ENCODE results near the gene HARS1.
"Not testable (repeated sequence)": the region's sequence is repeated elsewhere in the genome, so short reads cannot be mapped to it uniquely, and the experiment has no call there.

The HARS1 gene, protein sequence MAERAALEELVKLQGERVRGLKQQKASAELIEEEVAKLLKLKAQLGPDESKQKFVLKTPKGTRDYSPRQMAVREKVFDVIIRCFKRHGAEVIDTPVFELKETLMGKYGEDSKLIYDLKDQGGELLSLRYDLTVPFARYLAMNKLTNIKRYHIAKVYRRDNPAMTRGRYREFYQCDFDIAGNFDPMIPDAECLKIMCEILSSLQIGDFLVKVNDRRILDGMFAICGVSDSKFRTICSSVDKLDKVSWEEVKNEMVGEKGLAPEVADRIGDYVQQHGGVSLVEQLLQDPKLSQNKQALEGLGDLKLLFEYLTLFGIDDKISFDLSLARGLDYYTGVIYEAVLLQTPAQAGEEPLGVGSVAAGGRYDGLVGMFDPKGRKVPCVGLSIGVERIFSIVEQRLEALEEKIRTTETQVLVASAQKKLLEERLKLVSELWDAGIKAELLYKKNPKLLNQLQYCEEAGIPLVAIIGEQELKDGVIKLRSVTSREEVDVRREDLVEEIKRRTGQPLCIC

GRCh38 chr5:140690941-140691924 lies at the start of gene HARS1, which contains the start of gene HARS2:
HARS1 (minus strand) TSS chr5:140691370; CDS start chr5:140691304, 66 bp downstream.
HARS2 (plus strand) TSS chr5:140691455; CDS start chr5:140691649, 194 bp downstream.
- peak within 1 kb of the TSS; percentile 84 for H3K27ac ChIP-seq (ENCODE audit: low read depth, low read length)
- peak within 1 kb of the TSS; percentile 93 to 94 for H3K4me3 ChIP-seq (ENCODE audit: low read depth in 1 of 2, low read length in 2 of 2)
- H3K27me3 ChIP-seq (ENCODE audit: control insufficient read depth in 1 of 2, insufficient read depth in 2 of 2, low read length in 2 of 2): no peaks in the 10 kb centered on the region
- peaks cover 13 to 22% of the 10 kb centered on the region in 2 donors for H3K4me1 ChIP-seq (ENCODE audit: control insufficient read depth in 1 of 2, insufficient read depth in 2 of 2, low read length in 2 of 2)
- peak within 1 kb of the TSS; percentile 80 to 88 for H3K9ac ChIP-seq (ENCODE audit: low read depth in 1 of 2, low read length in 2 of 2)
- no peaks in the 10 kb centered on the region for H3K9me3 ChIP-seq (ENCODE audit: control insufficient read depth in 1 of 2, low read length in 2 of 2)
- peaks cover 24 to 41% of the 10 kb centered on the region in 2 donors for H3K36me3 ChIP-seq (ENCODE audit: control insufficient read depth in 1 of 2, insufficient read depth in 2 of 2, low read length in 2 of 2)

DNA sequence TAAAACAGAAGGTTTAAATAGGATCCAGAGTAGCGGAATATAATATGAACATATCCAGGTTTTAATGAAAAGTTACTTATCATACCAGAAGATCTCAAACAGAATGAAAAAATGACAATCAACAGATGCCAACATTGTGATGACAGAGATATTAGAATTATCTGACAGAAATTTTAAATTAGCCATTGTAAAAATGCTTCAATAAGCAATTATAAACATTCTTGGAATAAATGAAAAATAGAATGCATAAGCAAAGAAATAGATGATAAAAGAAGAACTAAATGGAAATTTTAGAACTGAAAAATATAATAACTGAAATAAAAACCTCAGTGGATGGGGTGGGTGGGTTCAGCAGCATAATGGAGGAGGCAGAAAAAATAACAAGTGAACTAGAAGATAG lies 46.3 kb upstream of the HARS1 start:
- H3K27me3 ChIP-seq (ENCODE audit: control insufficient read depth in 1 of 2, insufficient read depth in 2 of 2, low read length in 2 of 2): peaks cover 0 to 3% of the 10 kb centered on the region in 2 donors
- H3K27ac ChIP-seq (ENCODE audit: low read depth, low read length): no peak overlapping the region
- H3K9me3 ChIP-seq (ENCODE audit: control insufficient read depth in 1 of 2, low read length in 2 of 2): no peaks in the 10 kb centered on the region
- H3K36me3 ChIP-seq (ENCODE audit: control insufficient read depth in 1 of 2, insufficient read depth in 2 of 2, low read length in 2 of 2): no peaks in the 10 kb centered on the region
- H3K9ac ChIP-seq (ENCODE audit: low read depth in 1 of 2, low read length in 2 of 2): no peak overlapping the region
- H3K4me3 ChIP-seq (ENCODE audit: low read depth in 1 of 2, low read length in 2 of 2): no peak overlapping the region
- H3K4me1 ChIP-seq (ENCODE audit: control insufficient read depth in 1 of 2, insufficient read depth in 2 of 2, low read length in 2 of 2): no peaks in the 10 kb centered on the region

DNA sequence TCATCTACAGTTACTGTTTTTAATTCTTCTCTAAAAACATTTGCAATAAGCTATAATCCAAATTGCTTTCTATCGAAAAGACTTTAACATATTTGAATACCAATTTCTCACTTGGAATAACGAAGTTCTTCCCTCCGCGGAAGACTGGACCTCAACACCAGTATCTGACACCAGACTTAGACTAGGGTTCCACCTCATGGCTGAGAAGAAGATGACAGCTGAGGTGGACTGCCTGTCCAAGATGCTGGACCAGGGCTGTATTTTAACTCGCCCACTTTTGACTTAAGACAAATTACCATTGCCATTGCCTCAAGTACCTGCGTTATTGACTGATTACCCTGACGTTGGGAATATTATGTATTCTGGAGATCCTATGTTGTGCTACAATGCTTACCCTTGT lies 43.2 kb upstream of the HARS1 start:
- H3K27me3 ChIP-seq (ENCODE audit: control insufficient read depth in 1 of 2, insufficient read depth in 2 of 2, low read length in 2 of 2): peaks cover 0 to 3% of the 10 kb centered on the region in 2 donors
- no peak overlapping the region for H3K9ac ChIP-seq (ENCODE audit: low read depth in 1 of 2, low read length in 2 of 2)
- H3K36me3 ChIP-seq (ENCODE audit: control insufficient read depth in 1 of 2, insufficient read depth in 2 of 2, low read length in 2 of 2): no peaks in the 10 kb centered on the region
- H3K4me1 ChIP-seq (ENCODE audit: control insufficient read depth in 1 of 2, insufficient read depth in 2 of 2, low read length in 2 of 2): no peaks in the 10 kb centered on the region
- no peak overlapping the region for H3K27ac ChIP-seq (ENCODE audit: low read depth, low read length)
- no peak overlapping the region for H3K4me3 ChIP-seq (ENCODE audit: low read depth in 1 of 2, low read length in 2 of 2)
- no peaks in the 10 kb centered on the region for H3K9me3 ChIP-seq (ENCODE audit: control insufficient read depth in 1 of 2, low read length in 2 of 2)

DNA sequence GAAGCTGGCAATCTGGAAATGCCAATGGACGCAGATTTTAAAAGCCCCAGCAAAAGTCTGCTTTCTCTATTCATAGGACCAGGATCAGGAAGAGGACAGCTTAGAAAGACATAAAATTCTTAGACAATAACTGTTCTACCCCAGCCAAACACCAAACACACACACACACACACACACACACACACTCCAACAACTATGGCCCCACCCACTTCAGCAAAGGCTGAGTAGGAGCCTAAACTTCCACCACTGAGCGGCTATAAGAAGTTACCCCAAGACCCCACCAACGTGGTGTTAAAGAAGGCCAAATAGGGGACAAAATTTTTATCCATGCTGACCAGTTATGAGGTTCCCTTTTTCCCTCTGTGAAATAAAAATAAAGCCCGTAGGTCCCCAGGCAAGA lies 41.9 kb upstream of the HARS1 start:
- Histone ChIP-seq H3K4me1 (ENCODE audit: control insufficient read depth in 1 of 2, insufficient read depth in 2 of 2, low read length in 2 of 2) (no peaks in the 10 kb centered on the region), H3K4me3 (ENCODE audit: low read depth in 1 of 2, low read length in 2 of 2) (no peak overlapping the region), H3K9ac (ENCODE audit: low read depth in 1 of 2, low read length in 2 of 2) (no peak overlapping the region), H3K9me3 (ENCODE audit: control insufficient read depth in 1 of 2, low read length in 2 of 2) (no peaks in the 10 kb centered on the region), H3K27me3 (ENCODE audit: control insufficient read depth in 1 of 2, insufficient read depth in 2 of 2, low read length in 2 of 2) (peaks cover 0 to 3% of the 10 kb centered on the region in 2 donors), H3K36me3 (ENCODE audit: control insufficient read depth in 1 of 2, insufficient read depth in 2 of 2, low read length in 2 of 2) (no peaks in the 10 kb centered on the region), H3K27ac (ENCODE audit: low read depth, low read length) (no peak overlapping the region)

DNA sequence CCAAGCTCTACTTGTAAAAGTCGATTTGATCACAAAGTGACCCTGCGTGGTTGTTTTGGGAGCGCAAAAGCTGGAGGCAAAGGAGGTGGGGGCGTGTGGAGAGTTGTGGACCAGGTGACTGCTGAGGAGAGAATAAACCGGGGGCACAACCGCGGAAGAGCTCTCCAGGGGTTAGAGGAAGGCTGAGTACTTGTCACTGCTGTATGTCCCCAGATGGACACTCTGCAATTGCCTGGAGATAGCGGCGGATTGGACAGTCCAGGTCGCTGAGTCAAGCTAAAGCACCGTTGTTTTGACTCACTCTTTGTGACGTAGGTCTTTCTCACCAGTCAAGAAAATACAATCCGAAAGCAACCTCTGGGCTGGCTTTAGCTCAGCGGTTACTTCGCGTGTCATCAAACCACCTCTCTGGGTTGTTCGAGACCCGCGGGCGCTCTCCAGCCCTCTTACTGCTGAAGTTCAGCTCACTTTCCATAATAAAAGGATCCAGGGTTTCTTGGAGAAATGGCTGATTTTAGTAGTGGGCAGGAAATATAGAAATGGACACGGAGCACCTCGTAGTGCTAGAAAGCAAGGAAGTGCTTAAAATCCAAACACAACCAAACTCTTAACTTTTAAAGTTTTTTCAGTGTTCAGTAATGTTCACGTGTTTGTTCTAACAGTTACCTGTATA lies 34.8 kb upstream of the HARS1 start:
- H3K27ac ChIP-seq (ENCODE audit: low read depth, low read length): no peak overlapping the region
- no peaks in the 10 kb centered on the region for H3K9me3 ChIP-seq (ENCODE audit: control insufficient read depth in 1 of 2, low read length in 2 of 2)
- H3K4me3 ChIP-seq (ENCODE audit: low read depth in 1 of 2, low read length in 2 of 2): peak overlapping the region in 1 of 2 donors; percentile 40
- H3K27me3 ChIP-seq (ENCODE audit: control insufficient read depth in 1 of 2, insufficient read depth in 2 of 2, low read length in 2 of 2): no peaks in the 10 kb centered on the region
- H3K9ac ChIP-seq (ENCODE audit: low read depth in 1 of 2, low read length in 2 of 2): no peak overlapping the region
- H3K36me3 ChIP-seq (ENCODE audit: control insufficient read depth in 1 of 2, insufficient read depth in 2 of 2, low read length in 2 of 2): no peaks in the 10 kb centered on the region
- no peaks in the 10 kb centered on the region for H3K4me1 ChIP-seq (ENCODE audit: control insufficient read depth in 1 of 2, insufficient read depth in 2 of 2, low read length in 2 of 2)

DNA sequence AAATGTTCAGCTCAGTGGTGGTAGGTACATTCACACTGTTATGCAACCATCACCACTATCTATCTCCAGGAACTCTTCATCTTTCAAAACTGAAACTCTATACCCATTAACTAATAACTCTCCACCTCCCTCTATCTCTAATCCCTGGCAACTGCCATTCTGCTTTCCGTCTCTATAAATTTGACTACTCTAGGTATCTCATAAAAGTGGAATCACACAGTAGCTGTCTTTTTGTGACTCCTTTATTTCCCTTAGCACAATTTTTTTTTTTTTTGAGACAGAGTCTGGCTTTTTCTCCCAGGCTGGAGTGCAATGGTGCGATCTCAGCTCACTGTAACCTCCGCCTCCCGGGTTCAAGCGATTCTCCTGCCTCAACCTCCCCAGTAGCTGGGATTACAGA lies 30.2 kb upstream of the HARS1 start:
- H3K27me3 ChIP-seq (ENCODE audit: control insufficient read depth in 1 of 2, insufficient read depth in 2 of 2, low read length in 2 of 2); H3K9me3 ChIP-seq (ENCODE audit: control insufficient read depth in 1 of 2, low read length in 2 of 2); H3K4me3 ChIP-seq (ENCODE audit: low read depth in 1 of 2, low read length in 2 of 2); H3K4me1 ChIP-seq (ENCODE audit: control insufficient read depth in 1 of 2, insufficient read depth in 2 of 2, low read length in 2 of 2); H3K9ac ChIP-seq (ENCODE audit: low read depth in 1 of 2, low read length in 2 of 2); H3K27ac ChIP-seq (ENCODE audit: low read depth, low read length); H3K36me3 ChIP-seq (ENCODE audit: control insufficient read depth in 1 of 2, insufficient read depth in 2 of 2, low read length in 2 of 2): not testable (repeated sequence)

DNA sequence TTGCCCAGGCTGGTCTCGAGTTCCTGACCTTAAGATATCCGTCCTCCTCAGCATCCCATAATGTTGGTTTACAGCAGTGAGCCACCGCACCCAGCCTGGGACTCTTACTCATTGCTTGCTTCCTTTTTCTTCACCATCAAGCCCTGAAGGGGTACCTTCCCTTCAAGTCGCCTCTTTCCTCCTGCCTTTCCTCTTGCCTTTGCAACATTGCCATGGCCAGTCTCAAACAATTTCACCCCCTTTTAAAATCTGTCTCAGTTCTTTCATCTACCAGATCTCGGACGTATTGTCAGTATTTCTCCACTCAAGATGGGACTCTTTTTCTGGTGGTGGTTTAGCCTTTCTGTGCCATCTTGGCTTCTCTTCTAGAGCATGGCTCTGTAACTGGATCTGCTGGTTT lies 29.6 kb upstream of the HARS1 start:
- H3K27ac ChIP-seq (ENCODE audit: low read depth, low read length); H3K9me3 ChIP-seq (ENCODE audit: control insufficient read depth in 1 of 2, low read length in 2 of 2); H3K4me3 ChIP-seq (ENCODE audit: low read depth in 1 of 2, low read length in 2 of 2); H3K27me3 ChIP-seq (ENCODE audit: control insufficient read depth in 1 of 2, insufficient read depth in 2 of 2, low read length in 2 of 2); H3K4me1 ChIP-seq (ENCODE audit: control insufficient read depth in 1 of 2, insufficient read depth in 2 of 2, low read length in 2 of 2); H3K36me3 ChIP-seq (ENCODE audit: control insufficient read depth in 1 of 2, insufficient read depth in 2 of 2, low read length in 2 of 2); H3K9ac ChIP-seq (ENCODE audit: low read depth in 1 of 2, low read length in 2 of 2): not testable (repeated sequence)

GRCh38 chr5:140718266-140718592 lies 27.1 kb upstream of the HARS1 start:
- H3K9me3 ChIP-seq (ENCODE audit: control insufficient read depth in 1 of 2, low read length in 2 of 2): no peaks in the 10 kb centered on the region

DNA sequence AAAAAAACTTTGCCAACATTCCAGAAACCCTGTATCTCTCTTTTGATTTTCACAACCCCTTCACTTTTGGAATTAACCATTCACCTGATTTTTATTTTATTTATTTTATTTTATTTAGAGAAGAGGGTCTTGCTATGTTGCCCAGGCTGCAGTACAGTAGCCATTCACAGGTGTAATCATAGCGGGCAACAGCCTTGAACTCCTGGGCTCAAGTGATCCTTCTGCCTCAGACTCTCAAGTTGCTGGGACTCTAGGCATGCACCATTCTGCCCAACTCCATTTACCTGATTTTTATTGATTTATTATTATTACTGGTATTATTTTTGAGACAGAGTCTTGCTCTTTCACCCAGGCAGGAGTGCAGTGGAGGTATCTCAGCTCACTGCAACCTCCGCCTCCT lies 25.1 kb upstream of the HARS1 start:
- not testable (repeated sequence) for H3K27ac ChIP-seq (ENCODE audit: low read depth, low read length); H3K27me3 ChIP-seq (ENCODE audit: control insufficient read depth in 1 of 2, insufficient read depth in 2 of 2, low read length in 2 of 2); H3K4me3 ChIP-seq (ENCODE audit: low read depth in 1 of 2, low read length in 2 of 2); H3K4me1 ChIP-seq (ENCODE audit: control insufficient read depth in 1 of 2, insufficient read depth in 2 of 2, low read length in 2 of 2); H3K36me3 ChIP-seq (ENCODE audit: control insufficient read depth in 1 of 2, insufficient read depth in 2 of 2, low read length in 2 of 2); H3K9me3 ChIP-seq (ENCODE audit: control insufficient read depth in 1 of 2, low read length in 2 of 2); H3K9ac ChIP-seq (ENCODE audit: low read depth in 1 of 2, low read length in 2 of 2)

More at GRCh38 chr5:140718266-140718592, 27.1 kb upstream of the HARS1 start:
- peak overlapping the region in 1 of 2 donors; percentile 25 for H3K9ac ChIP-seq (ENCODE audit: low read depth in 1 of 2, low read length in 2 of 2)
- H3K27me3 ChIP-seq (ENCODE audit: control insufficient read depth in 1 of 2, insufficient read depth in 2 of 2, low read length in 2 of 2): no peaks in the 10 kb centered on the region
- no peaks in the 10 kb centered on the region for H3K4me1 ChIP-seq (ENCODE audit: control insufficient read depth in 1 of 2, insufficient read depth in 2 of 2, low read length in 2 of 2)
- H3K27ac ChIP-seq (ENCODE audit: low read depth, low read length): no peak overlapping the region
- H3K4me3 ChIP-seq (ENCODE audit: low read depth in 1 of 2, low read length in 2 of 2): peak overlapping the region; percentile 46 to 63
- no peaks in the 10 kb centered on the region for H3K36me3 ChIP-seq (ENCODE audit: control insufficient read depth in 1 of 2, insufficient read depth in 2 of 2, low read length in 2 of 2)
